GM23248 (cell line): ENCODE results near the gene KRTAP10-8.

Experiments used
- EZH2 ChIP-seq: fragments of 200-600 bp; sonication (generic); IDR thresholded peaks from 2 replicates; pipeline ENCODE4 v1.6.1; 2018; ENCODE audit warnings: antibody characterized with exemption, mild to moderate bottlenecking; ENCODE audit not compliant: insufficient read depth, poor library complexity, severe bottlenecking
- EZH2phosphoT487 ChIP-seq: fragments of 200-600 bp; sonication (generic); IDR thresholded peaks from 2 replicates; pipeline ENCODE4 v1.6.1; 2018; ENCODE audit warnings: antibody characterized with exemption, moderate library complexity, mild to moderate bottlenecking, low read depth; ENCODE audit not compliant: insufficient read depth

DNA sequence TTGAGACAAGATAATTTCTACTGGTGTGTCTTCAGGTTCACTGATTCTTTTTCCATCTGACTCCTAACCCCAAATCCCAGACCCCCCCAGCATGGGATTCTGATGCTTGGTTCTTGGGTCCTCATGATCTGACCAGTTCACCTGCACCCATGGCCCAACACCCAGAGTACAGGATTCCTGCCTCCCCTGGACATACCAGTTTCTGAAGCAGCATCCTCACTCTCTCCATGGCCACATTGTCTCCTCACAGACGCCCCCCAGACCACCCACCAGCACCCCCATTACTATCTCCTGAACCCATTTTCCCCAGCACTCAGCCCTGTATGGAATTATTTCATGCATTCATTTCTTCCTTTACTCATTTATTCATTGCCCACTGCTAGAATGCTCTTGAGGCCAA lies 45.0 kb downstream of the KRTAP10-8 start:
- TF ChIP-seq EZH2 (no peak), EZH2phosphoT487 (no peak)
